HG03442 (cell line): Measurements from ENCODE around the gene KCNQ1OT1.

Source experiments
- ATAC-seq: cut with Tn5 transposase; IDR thresholded peaks from one replicate; pipeline ENCODE4 v1.9.1; 2021; ENCODE audit warnings: mild to moderate bottlenecking, moderate library complexity; ENCODE audit not compliant: unreplicated experiment

The KCNQ1OT1 gene

DNA sequence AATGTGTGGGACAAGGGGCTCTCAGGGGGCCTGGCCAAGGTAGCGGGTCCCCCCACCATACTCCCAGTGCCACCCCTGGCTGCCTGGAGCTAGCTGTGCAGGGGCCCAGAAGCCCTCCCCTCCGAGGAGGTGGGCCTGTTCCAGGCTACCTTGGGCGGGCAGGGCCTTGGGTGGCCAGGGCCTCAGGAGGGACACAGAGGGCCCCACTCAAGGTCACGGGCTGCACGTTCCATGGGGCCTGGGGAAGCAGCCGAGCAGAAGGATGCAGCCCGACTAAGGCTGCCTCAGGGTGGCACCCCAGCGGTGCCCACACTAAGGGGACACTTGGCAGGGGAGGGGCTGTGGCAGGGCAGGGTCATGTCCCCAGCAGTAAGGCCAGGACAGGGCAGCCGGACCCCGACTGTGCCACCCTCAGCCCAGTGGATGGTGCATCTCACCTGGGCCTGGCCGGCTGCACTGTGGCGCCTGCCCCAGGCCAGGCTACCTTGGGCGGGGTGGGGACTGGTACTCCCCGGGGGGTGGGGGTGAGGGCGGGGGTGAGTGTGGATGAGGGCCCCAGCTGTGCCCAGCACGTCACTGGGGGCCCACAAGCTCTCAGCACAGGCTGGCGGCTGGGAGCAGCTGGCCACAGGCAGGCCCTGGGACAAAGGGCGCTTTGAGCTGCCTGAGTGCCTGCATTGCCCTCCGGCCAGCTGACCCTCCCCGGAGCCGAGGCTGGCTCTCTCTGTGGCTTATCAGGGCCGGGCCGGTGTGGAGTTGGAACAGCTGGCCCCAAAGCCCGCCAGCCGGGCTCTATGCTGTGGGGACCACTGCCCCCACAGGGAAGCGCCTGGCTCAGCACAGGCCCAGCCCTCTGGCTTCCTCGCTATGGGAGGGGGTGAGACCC is 137.9 kb downstream of the KCNQ1OT1 start:
- no peak for ATAC-seq

DNA sequence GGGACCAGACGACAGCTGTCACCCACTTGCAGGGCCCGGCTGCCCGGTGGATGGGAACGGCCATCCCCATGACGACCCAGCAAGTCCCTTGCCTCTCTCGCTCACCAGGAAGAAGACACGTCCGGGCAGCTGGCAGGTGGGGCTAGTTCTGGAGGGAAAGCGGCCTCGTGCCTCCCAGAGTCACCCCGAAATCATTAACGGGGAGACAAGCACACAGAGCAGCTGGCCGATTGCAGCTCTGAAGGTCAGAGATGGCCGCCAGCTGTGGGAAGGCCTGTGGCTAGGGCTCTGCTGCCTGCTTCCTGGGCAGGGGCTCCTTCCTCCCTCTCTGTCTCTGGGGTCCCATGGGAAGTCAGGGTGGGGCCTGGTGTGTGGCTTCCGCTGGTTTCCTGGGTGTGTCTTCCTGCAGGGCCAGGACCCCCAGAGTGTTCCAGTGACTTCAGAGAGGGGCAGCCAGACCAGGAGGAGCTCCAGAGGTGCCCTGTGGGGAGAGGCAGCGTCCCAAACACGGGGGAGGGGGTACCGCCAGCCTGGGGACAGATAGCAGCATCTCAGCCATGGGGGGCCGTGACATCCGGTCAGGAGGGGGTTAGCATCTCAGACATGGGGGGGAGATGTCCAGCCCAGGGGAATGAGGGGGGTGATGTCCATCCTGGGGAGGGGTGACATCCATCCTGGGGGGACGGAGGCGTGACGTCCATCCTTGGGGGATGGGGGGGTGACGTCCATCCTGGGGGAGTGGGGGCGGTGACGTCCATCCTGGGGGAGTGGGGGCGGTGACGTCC is 140.1 kb downstream of the KCNQ1OT1 start:
- ATAC-seq, result no peak

DNA sequence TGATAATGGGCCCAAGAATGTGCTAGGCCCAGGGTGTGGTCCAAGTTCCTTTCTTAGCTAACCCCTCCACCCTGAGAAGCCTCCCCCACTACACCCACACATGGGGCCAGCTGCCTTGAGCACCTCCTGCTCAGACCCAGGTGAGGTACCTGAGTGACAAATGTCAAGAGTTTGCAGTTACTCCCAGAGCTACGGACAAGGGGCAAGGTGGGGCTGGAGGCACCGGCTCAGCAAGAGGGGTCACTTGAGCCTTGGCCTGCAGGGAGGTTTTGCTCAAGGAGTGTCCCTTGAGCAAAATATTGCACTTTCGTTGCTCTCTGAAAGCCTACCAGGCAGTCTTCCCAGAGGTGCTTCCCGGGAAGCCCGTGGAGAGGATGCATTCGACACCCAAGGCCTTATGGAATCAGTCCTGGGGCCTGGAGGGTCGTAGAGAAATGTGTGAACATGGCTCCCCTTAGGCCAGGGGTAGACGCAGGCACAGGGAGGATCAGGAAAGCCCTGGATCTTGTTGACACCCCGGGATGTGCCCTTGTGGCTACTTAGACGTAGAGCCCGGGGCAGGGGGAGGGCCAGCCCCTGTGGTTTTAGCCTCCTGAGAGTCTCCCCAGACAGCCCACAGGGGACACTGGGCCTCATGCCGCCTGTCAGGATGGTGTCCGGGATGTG is 140.8 kb downstream of the KCNQ1OT1 start:
- no peak for ATAC-seq

DNA sequence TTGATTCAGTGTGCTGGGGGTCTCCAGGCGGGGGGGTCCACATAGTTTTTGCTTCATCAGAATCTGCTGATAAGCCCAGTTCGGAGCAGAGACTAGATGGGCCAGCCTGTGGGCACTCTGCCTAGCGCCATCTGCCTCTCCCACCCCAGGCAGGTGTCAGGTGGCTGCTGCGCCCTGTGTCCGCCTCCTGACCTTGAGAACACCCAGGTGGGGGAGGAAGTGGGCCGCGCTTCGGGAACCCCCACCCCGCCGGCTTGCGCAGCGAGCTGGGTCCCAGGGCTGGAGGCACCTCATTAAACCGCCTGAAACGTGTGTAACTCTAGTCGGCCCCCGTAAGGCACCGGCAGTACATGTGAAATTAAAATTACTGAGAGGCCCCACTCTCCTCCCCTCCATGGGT is 141.4 kb downstream of the KCNQ1OT1 start:
- ATAC-seq, result no peak
